Spleen (tissue), 7 donors: ENCODE measurements around the gene HEXD.

Experiments
- POLR2A ChIP-seq, 3 donors: fragments of 450-650 bp; IDR thresholded peaks; one replicate each; pipeline ENCODE4 v1.5.1; 2017; ENCODE audit warnings: antibody characterized with exemption in 3 of 3, mild to moderate bottlenecking in 1 of 3
- TF ChIP-seq, protein P1 (sequence below), 11 experiments: fragments of 200-600 bp in 7 of 11; fragments of 450-650 bp in 4 of 11; sonication (generic) in 4 of 11; IDR thresholded peaks in 8 of 11; conservative IDR thresholded peaks in 3 of 11; 1 replicate in 7 of 11; 2 replicates in 4 of 11; pipeline versions ENCODE4 v1.4.0 to v1.8.0; 2016 to 2021; ENCODE audit warnings: antibody characterized with exemption in 11 of 11, inconsistent platforms in 4 of 11, mild to moderate bottlenecking in 1 of 11
- donor health status: DM: no; HTN: no; CAD: no; lungs with moderate emphysema.
- donor health status: DM: no; HTN: no; CAD: no.
- donor health status: DM: no; HTN: no; CAD: no.

DNA sequence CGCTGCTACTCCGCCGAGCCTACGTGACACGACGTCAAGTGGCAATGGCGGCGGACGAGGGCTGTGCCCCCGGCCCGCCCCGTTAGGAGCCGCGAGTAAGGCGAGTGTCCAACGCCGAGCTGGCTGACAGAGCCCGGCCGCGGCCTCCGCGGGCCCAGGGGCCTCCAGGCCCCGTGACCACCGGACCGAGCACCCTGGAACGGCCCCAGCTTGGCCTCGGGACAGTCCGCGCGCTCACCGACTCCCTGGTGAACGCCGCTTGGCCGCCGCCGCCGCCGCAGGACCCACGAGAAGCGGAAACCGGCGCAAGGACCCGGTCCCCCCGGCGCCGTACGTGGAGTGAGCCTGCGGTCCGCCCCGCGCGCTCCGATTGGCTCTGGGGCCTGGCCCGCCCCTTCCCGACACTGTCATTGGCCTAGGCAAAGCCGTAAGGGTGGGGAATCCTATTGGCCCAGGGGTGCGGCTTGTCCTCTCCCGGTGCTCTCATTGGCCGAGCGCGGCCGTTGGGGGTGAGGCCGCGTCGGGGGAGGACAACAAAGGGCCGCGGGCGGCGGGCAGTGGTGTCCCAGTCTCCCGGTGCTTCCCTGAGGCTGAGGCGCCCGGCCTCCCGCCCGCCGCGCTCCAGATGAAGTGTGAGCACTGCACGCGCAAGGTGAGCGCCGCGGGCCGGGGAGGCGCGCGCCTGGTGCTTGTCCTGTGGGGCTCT, 40.2 kb downstream of the HEXD start, which contains the start of gene NARF:
- TF ChIP-seq, protein P1, sequence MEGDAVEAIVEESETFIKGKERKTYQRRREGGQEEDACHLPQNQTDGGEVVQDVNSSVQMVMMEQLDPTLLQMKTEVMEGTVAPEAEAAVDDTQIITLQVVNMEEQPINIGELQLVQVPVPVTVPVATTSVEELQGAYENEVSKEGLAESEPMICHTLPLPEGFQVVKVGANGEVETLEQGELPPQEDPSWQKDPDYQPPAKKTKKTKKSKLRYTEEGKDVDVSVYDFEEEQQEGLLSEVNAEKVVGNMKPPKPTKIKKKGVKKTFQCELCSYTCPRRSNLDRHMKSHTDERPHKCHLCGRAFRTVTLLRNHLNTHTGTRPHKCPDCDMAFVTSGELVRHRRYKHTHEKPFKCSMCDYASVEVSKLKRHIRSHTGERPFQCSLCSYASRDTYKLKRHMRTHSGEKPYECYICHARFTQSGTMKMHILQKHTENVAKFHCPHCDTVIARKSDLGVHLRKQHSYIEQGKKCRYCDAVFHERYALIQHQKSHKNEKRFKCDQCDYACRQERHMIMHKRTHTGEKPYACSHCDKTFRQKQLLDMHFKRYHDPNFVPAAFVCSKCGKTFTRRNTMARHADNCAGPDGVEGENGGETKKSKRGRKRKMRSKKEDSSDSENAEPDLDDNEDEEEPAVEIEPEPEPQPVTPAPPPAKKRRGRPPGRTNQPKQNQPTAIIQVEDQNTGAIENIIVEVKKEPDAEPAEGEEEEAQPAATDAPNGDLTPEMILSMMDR (IDR thresholded peaks at IDR 0.05 in 8 of 11, conservative IDR thresholded peaks at IDR 0.05 in 3 of 11), result peak in 3 of 11 experiments; percentile 12 to 39 (median 14)
- peak; percentile 64 to 93 (median 85) for TF ChIP-seq POLR2A (IDR thresholded peaks at IDR 0.05)
